GM10847 (cell line): ENCODE data around the gene C13orf46.

Experiments used
- POLR2A ChIP-seq: IDR thresholded peaks from 2 replicates; pipeline ENCODE4 v1.6.1; 2011; ENCODE audit not compliant: insufficient read length; ENCODE audit errors: extremely low read depth

The C13orf46 gene

DNA sequence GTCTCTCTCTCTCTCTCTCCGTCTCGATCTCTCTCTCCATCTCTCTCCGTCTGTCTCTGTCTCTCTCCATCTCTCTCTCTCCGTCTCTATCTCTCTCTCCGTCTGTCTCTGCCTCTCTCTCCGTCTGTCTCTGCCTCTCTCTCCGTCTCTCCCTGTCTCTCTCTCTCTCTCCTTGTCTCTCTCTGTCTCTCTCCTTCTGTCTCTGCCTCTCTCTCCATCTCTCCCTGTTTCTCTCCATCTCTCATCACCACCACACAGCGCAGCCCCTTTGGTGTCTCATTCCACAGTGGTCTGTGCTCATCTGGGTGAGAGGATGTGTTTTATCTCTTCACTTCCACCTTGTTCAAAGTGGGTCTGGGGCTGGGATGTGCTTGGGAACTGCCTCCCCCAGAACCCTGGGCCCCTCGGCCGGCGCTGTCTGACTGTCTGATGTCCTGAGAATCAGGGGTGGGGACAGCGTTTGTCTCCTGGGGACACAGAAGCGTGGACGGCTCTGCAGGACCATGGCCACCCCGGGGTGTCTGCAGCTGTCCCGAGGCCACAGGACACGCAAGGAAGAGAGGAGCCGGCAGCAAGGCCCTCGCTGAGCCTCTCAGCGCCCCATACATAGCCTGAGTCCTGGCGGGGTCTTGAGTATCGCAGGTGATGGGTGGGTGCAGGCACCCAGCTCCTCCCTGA, 40.2 kb upstream of the C13orf46 start:
- TF ChIP-seq POLR2A: no peak

DNA sequence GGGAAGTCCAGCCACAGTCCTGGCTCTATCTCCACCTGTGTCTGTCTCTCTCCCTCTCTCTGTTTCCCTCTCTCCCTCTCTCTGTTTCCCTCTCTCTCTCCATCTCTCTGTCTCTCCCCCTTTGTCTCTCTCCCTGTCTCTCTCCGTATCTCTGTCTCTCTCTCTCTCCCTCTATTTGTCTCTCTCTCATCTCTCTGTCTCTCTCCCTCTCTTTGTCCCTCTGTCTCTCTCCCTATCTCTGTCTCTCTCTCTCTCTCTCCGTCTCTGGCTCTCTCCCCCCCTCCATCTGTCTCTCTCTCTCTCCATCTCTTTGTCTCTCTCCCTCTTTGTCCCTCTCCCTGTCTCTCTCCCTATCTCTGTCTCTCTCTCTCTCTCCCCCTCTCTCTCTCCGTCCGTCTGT, 39.5 kb upstream of the C13orf46 start:
- no peak for TF ChIP-seq POLR2A

DNA sequence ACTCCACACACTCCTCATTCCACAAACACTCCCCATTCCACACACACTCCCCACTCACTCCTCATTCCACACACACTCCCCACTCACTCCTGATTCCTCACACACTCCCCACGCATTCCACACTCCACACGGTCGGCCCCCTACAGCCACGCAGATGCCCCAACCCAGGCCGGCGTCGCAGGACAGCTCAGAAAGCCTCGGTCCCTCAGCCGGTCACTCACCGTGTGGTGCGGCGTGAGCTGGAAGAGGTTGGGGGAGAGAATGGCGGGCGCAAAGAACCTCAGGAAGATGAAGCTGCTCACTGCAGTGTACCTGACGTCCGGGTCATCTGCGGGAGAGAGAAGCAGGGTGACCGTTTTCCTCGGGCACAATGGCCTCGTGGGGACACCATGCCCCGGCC, 39.0 kb upstream of the C13orf46 start:
- no peak for TF ChIP-seq POLR2A

DNA sequence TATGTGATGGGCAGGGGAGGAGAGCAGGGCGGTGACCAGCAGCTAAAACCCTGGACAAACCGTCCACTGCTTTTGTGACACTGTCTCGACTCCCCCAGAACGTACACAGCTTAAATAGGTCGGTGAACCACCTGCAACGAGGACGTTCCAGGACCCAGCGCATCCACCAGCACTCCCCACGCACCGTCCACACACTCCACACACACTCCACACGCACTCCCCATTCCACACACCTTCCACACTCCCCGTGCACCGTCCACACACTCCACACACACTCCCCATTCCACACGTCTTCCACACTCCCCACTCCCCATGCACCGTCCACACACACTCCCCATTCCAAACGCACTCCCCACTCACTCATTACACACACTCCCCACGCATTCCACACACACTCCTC, 38.3 kb upstream of the C13orf46 start:
- no peak for TF ChIP-seq POLR2A

DNA sequence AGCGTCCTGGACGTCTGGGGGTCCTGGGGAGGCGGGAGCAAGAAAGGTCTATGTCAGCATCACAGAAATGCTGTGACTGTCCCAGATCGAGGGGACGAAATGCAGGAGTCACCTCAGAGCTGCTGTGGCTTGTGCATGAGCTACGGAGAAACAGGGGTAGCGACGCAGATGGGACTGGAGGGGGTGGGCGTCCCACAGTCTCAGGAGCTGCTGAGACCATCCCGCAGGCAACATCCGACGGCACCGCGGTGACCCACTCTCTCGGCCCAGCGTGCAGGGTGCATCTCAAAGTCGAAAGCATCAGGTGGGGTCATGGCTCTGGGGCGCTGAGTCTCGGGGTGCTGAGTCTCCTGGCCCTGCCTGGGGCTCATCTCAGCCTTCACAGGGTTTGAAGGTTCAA, 37.4 kb upstream of the C13orf46 start:
- no peak for TF ChIP-seq POLR2A

DNA sequence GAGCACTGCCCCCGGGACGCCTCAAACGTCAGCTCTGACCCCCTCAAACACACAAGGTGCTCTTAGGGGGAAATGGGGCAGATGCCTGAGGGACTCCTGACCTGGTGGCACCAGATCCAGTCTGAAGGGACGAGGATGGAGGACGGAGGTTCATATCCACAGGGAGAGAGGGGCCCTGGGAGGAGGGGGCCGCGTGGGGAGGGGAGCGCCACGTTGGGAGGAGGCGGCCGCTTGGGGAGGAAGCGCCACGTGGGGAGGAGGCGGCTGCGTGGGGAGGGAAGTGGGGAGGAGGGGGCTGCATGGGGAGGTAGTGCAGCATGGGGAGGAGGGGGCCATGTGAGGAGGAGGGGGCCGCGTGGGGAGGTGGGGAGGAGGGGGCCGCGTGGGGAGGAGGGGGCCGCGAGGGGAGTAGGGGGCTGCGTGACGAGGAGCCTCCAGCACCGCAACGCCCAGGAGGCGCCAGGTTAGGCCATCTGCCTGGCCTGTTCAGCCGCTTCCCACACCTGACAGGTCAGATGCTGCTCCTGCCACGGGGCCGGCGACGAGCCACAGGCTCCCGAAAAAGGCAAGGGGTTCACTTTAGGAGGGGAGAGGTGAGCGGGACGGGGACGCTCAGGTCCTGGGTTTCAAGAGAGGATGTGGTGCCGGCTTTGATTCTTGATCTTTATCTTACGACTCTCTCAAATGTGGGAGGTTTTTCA, 36.7 kb upstream of the C13orf46 start:
- TF ChIP-seq POLR2A: no peak

DNA sequence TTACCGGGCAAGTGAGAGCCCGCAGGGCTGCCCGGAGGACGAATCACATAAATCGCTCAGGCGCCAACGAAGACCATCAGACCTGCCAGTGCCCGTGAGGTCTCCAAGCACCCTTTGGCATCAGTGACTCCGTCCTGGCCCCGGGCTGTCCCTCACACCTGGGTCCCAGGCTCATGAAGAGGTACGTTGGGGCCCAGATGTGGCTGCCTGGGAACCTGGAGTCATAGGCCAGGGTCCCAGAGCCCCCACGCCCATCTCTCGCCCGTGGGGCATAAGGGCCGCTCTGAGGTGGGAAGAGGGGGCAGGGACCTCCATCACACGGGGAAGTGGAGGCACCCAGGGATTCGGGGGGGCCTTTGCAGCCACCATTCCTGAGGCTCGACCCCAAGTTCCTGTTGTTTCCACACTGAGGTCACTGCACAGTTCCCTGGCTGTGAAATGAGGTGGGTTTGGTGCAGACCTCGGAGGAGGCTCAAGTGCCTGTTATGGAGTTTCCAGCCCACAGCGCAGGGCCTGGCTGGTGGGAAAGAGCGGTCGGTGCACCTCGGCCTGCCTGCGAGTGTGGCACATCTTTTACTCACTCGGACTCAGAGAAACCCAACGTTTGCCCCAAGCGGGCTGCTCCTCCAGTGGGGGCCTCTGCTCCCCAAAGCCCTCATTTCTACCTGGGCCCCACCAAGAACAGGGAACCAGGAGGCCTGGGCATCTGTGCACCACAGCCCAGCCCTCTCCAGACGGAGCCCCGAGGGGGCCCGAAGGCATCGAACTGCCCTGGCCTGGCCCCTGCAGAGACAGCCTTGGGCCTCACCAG, 35.9 kb upstream of the C13orf46 start:
- no peak for TF ChIP-seq POLR2A

DNA sequence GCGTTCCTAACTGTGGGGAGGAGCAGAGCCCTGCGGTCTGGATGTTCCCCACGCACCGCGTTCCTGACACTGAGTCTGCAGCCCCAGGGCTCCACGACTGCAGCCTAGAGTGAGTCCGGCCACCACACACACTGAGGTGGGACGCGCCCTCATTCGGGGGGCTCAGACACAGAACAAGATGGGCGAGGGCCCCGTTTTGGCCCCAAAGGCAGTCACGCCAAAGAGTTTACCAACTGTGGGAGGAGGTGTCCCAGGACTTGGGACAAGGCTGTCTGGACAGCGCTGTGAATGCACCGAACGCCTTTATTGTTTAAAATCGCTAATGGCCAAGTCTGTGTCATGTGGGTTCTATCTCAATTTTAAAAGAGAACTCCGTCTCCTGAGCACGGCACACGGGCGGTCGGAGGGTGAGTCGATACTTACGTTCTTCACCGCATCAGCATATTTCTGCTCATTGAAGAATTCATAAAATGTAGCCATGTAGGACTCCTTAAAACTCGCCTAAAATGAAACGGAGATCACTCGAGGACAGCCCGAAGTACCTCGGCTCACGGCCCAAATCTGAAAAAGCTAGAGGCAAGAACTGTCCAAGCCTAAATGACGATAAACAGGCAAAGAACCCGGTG, 35.2 kb upstream of the C13orf46 start:
- TF ChIP-seq POLR2A: no peak

DNA sequence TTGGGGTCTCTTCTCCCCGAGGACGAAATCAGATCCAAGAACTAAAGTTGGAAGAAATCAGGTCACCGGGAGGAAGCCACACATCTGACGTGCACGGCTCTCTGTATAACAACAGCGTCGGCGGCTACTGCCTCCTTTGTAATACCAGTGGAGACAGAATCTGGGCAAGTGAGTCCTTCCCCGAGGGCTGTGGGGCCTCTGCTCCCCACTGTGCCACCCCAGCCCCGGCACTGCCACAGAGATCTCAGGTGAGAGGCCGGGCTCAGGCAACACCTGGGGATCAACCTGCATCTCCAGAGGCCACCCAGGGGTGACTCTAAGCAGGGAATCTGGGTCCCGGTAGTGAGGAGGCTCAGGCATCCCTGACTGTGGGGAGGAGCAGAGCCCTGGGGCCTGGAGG, 33.7 kb upstream of the C13orf46 start:
- no peak for TF ChIP-seq POLR2A

DNA sequence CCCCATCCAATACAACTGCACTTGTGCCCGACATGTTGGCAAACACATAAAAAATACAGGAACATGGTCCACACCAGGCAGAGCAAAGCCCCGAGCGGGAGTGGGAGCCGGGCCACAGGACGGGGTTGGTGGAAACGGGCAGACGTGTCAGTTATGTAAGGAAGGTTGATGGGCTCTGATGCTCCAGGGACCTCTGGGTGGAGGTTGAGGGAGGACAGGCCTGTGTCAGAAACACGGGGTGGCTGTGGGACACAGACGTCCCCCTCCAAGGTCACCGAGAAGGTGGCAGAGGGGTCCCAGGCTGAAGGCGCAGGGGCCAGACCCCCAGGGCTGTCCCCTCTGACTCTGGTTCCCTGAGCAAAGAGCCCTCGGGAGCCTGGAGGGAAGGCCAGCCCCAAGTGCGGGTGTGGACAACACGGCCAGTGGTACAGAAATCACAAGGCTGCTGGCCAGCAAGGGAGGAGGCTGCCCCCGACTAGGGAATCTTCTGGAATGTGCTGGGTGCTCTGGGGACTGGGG, 31.4 kb upstream of the C13orf46 start:
- no peak for TF ChIP-seq POLR2A

DNA sequence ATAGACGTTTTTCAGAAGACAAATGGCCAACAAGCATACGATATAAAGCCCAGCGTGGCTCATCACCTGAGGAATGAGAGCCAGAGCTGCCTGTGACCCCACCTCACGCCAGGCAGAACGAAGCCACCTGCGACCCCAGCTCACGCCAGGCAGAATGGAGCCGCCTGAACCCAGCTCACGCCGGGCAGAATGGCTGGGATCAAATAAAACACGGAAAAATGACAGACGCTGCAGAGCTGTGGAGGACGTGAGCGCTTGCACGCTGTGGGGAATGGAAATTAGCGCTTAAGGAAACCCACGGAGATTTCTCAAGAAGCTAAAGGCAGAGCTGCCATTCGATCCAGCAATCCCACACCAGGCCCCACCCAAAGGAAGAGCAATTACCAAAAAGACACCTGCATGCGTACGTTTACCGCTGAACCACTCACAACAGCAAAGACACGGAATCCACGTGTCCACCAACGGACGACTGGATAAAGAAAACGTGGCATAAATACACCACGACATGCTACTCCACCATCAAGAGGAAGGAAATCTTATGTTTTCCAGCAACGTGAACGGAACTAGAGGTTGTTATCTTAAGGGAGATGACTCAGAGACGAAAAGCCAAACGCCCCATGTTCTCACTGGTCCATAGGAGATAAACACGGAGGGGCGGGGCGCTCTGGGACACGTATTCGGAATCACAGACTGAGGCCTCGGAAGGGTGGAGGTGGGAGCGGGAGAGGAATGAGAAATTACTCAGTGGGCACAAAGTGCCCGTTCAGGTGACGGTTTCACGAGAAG, 30.7 kb upstream of the C13orf46 start:
- no peak for TF ChIP-seq POLR2A

DNA sequence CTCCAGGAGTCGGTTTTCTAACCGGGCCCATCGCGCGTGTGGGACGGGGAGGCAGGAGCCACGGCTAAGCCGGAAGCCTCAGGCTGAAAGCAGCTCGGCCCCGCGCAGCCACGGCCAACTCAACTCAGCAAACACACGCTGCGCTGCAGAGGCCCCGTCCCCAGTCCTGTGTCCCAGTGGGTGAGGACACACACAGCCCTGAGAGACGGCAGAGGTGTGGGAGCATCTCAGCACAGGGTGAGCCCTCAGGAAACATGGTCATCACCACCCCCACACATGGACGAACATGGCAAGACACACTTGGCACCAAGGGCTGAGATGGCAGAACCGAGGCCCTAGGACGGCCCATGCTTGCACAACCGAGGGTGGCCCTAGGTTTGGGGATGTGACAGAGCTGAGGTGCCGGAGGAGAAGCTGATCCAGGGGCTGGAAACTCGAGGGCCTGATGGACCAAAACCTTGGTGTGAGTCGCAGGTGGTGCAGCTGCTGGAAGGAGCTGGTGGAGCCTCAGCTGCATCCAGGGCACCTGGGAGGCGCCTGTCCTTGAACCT, 29.0 kb upstream of the C13orf46 start:
- no peak for TF ChIP-seq POLR2A

DNA sequence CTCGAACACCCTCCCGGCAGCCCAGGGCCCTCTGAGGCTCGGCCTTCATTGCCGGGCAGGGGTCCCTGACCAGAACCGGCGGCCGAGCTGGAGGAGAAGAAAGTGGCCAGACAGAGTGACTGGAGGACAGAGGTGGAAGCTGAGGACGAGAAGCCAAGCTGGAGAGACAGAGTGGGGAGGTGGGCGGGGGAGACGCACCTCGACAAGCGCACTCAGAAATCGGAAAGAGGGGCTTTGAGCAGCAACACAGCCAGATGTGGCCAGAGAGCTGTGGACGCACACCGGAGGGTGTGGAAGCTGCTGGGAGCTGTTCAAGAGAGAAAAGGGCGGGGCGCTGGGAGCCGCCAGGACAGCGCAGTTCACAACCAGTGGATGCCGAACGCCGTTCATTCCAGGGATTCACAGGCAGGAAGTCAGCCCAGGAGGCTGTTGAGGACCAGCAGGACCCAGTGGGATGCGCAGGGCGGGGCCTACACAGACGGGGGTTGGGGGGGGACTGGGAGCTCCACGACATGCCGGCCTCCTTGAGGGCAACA, 28.2 kb upstream of the C13orf46 start:
- no peak for TF ChIP-seq POLR2A
